ENCODE data around the gene KRTAP5-5.

The KRTAP5-5 gene

GRCh38 chr11:1667121-1667850 is 37.7 kb downstream of the KRTAP5-5 start:
- no peak overlapping the region for H3K4me2 ChIP-seq (ENCODE audit: insufficient read depth, low read length, poor library complexity, severe bottlenecking)
- H2AK5ac ChIP-seq (ENCODE audit: low read depth, low read length), result peak overlapping the region; percentile 99
- peak overlapping the region; percentile 19 for H3K4ac ChIP-seq (ENCODE audit: low read length)
- no peak overlapping the region for H3K4me3 ChIP-seq (ENCODE audit: low read length in 2 of 2)
- peak overlapping the region; percentile 46 for H2BK15ac ChIP-seq (ENCODE audit: low read length)
- peaks cover 0 to 11% of the 10 kb centered on the region in 2 donors for H3K4me1 ChIP-seq (ENCODE audit: control insufficient read depth in 2 of 2, insufficient read depth in 1 of 2, low read depth in 1 of 2, low read length in 2 of 2)
- WGBS, 2 donors (ENCODE audit: extremely low coverage in 2 of 2, insufficient read length in 2 of 2, insufficient replicate concordance in 1 of 2), result no CpG with 5 or more reads among the region's 24 CpGs
- H4K8ac ChIP-seq (ENCODE audit: low read depth, low read length), result no peak overlapping the region
- H3K79me1 ChIP-seq (ENCODE audit: low read depth, low read length), result no peaks in the 10 kb centered on the region
- H3K9me3 ChIP-seq (replicated peaks in 1 of 2; ENCODE audit: control insufficient read depth in 2 of 2, insufficient read depth in 1 of 2, low read depth in 1 of 2, low read length in 2 of 2), result no peaks in the 10 kb centered on the region
- peak overlapping the region; percentile 47 for H2BK12ac ChIP-seq (ENCODE audit: low read length)
- H2BK120ac ChIP-seq (ENCODE audit: low read depth, low read length), result peak overlapping the region; percentile 14
- no peaks in the 10 kb centered on the region for H3K36me3 ChIP-seq (replicated peaks in 1 of 2; ENCODE audit: control insufficient read depth in 2 of 2, insufficient read depth in 2 of 2, low read length in 2 of 2)
- H3K27me3 ChIP-seq (ENCODE audit: control insufficient read depth in 3 of 3, insufficient read depth in 3 of 3, low read depth in 1 of 3, low read length in 3 of 3), result peaks cover 0 to 29% (median 0%) of the 10 kb centered on the region in 3 experiments
- H2BK5ac ChIP-seq (ENCODE audit: low read length), result peak overlapping the region; percentile 67
- H3K18ac ChIP-seq (ENCODE audit: low read length), result peak overlapping the region; percentile 94
- no peak overlapping the region for H4K91ac ChIP-seq (ENCODE audit: low read depth, low read length, poor library complexity)
- DNase-seq (ENCODE audit: low spot score), result no peak
- no peak overlapping the region for H2AFZ ChIP-seq (ENCODE audit: low read length)
- peak overlapping the region; percentile 95 for H3K14ac ChIP-seq (ENCODE audit: low read length)
- H3K23ac ChIP-seq (ENCODE audit: low read depth, low read length, poor library complexity), result peak overlapping the region; percentile 8
- no peak overlapping the region for H3K27ac ChIP-seq (replicated peaks; ENCODE audit: low read length)
- no peak overlapping the region for H3K9ac ChIP-seq (ENCODE audit: low read depth, low read length, poor library complexity)

DNA sequence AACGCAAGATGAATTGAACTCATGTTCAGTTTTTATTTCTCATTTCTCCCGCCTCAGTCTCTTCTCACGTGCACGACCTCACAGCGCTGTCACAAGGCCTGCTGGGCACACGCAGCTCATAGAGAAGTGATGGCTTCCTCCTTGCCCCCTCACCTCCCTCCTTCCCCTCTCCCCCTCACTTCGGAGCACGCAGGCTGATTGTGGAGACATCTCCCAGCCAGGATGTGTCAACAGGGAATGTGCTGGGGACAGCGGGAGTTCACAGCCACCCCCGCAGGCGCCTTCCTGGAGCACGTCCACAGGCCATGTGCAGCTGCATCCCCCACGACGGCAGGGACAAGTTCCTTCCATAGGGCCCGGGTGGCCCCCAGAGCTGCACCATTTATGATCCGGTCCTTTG is 38.3 kb downstream of the KRTAP5-5 start:
- H3K79me1 ChIP-seq (ENCODE audit: low read depth, low read length), result no peaks in the 10 kb centered on the region
- H2AK5ac ChIP-seq (ENCODE audit: low read depth, low read length), result peak overlapping the region; percentile 99
- H4K8ac ChIP-seq (ENCODE audit: low read depth, low read length), result no peak overlapping the region
- no peak overlapping the region for H3K4me3 ChIP-seq (ENCODE audit: low read length in 2 of 2)
- H2BK12ac ChIP-seq (ENCODE audit: low read length), result no peak overlapping the region
- no peaks in the 10 kb centered on the region for H3K36me3 ChIP-seq (replicated peaks in 1 of 2; ENCODE audit: control insufficient read depth in 2 of 2, insufficient read depth in 2 of 2, low read length in 2 of 2)
- no peak overlapping the region for H2BK120ac ChIP-seq (ENCODE audit: low read depth, low read length)
- H2BK5ac ChIP-seq (ENCODE audit: low read length), result peak overlapping the region; percentile 67
- H3K14ac ChIP-seq (ENCODE audit: low read length), result no peak overlapping the region
- peaks cover 0 to 11% of the 10 kb centered on the region in 2 donors for H3K4me1 ChIP-seq (ENCODE audit: control insufficient read depth in 2 of 2, insufficient read depth in 1 of 2, low read depth in 1 of 2, low read length in 2 of 2)
- no peak overlapping the region for H3K9ac ChIP-seq (ENCODE audit: low read depth, low read length, poor library complexity)
- H3K27ac ChIP-seq (replicated peaks; ENCODE audit: low read length), result no peak overlapping the region
- no peak overlapping the region for H4K91ac ChIP-seq (ENCODE audit: low read depth, low read length, poor library complexity)
- H3K4ac ChIP-seq (ENCODE audit: low read length), result peak overlapping the region; percentile 19
- H3K27me3 ChIP-seq (ENCODE audit: control insufficient read depth in 3 of 3, insufficient read depth in 3 of 3, low read depth in 1 of 3, low read length in 3 of 3), result peaks cover 0 to 30% (median 0%) of the 10 kb centered on the region in 3 experiments
- H2BK15ac ChIP-seq (ENCODE audit: low read length), result peak overlapping the region; percentile 46
- H3K18ac ChIP-seq (ENCODE audit: low read length), result peak overlapping the region; percentile 69
- no peak overlapping the region for H3K4me2 ChIP-seq (ENCODE audit: insufficient read depth, low read length, poor library complexity, severe bottlenecking)
- H2AFZ ChIP-seq (ENCODE audit: low read length), result no peak overlapping the region
- WGBS, 2 donors (ENCODE audit: extremely low coverage in 2 of 2, insufficient read length in 2 of 2, insufficient replicate concordance in 1 of 2), result no CpG with 5 or more reads among the region's 16 CpGs
- H3K23ac ChIP-seq (ENCODE audit: low read depth, low read length, poor library complexity), result no peak overlapping the region
- no peaks in the 10 kb centered on the region for H3K9me3 ChIP-seq (replicated peaks in 1 of 2; ENCODE audit: control insufficient read depth in 2 of 2, insufficient read depth in 1 of 2, low read depth in 1 of 2, low read length in 2 of 2)
- no peak for DNase-seq (ENCODE audit: low spot score)

DNA sequence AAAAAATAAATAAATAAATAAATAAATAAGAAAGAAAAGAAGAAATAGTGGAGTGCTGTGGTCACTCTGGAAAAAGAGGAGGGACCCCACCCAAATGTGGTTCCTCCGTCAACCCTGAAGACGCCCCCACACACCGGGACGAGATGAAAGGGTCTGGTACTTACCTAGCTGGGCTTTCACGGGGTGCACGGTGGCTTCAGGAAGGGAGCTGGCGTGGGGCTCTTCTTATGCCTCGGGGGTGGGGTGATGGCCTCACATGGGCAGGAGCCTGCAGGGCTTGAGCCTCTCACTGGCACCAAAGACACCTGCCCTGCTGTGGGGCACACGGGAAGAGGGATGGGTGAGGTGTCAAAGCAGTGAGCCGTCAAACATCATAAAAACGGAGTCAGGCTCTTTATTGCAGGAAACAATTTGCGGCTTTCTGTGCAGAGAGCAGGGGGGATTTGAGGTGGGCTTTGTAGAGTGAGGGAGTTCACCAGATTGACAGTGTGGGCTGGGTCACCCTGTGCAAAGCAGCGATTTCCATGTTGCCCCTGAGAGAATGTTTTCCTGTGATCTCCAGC is 39.4 kb downstream of the KRTAP5-5 start:
- H3K23ac ChIP-seq (ENCODE audit: low read depth, low read length, poor library complexity), result no peak overlapping the region
- no peak overlapping the region for H4K8ac ChIP-seq (ENCODE audit: low read depth, low read length)
- peak overlapping the region; percentile 76 for H2BK15ac ChIP-seq (ENCODE audit: low read length)
- H4K91ac ChIP-seq (ENCODE audit: low read depth, low read length, poor library complexity), result no peak overlapping the region
- no peak overlapping the region for H2BK5ac ChIP-seq (ENCODE audit: low read length)
- no peaks in the 10 kb centered on the region for H3K9me3 ChIP-seq (replicated peaks in 1 of 2; ENCODE audit: control insufficient read depth in 2 of 2, insufficient read depth in 1 of 2, low read depth in 1 of 2, low read length in 2 of 2)
- no peak overlapping the region for H3K9ac ChIP-seq (ENCODE audit: low read depth, low read length, poor library complexity)
- no peak overlapping the region for H3K27ac ChIP-seq (replicated peaks; ENCODE audit: low read length)
- peaks cover 0 to 36% (median 0%) of the 10 kb centered on the region in 3 experiments for H3K27me3 ChIP-seq (ENCODE audit: control insufficient read depth in 3 of 3, insufficient read depth in 3 of 3, low read depth in 1 of 3, low read length in 3 of 3)
- H3K4ac ChIP-seq (ENCODE audit: low read length), result no peak overlapping the region
- no peak for DNase-seq (ENCODE audit: low spot score)
- no peaks in the 10 kb centered on the region for H3K79me1 ChIP-seq (ENCODE audit: low read depth, low read length)
- H2BK12ac ChIP-seq (ENCODE audit: low read length), result no peak overlapping the region
- H3K4me3 ChIP-seq (ENCODE audit: low read length in 2 of 2), result no peak overlapping the region
- H2AFZ ChIP-seq (ENCODE audit: low read length), result no peak overlapping the region
- WGBS, 2 donors (ENCODE audit: extremely low coverage in 2 of 2, insufficient read length in 2 of 2, insufficient replicate concordance in 1 of 2), result no CpG with 5 or more reads among the region's 13 CpGs
- peak overlapping the region; percentile 44 for H3K18ac ChIP-seq (ENCODE audit: low read length)
- peaks cover 0 to 11% of the 10 kb centered on the region in 2 donors for H3K4me1 ChIP-seq (ENCODE audit: control insufficient read depth in 2 of 2, insufficient read depth in 1 of 2, low read depth in 1 of 2, low read length in 2 of 2)
- H3K36me3 ChIP-seq (replicated peaks in 1 of 2; ENCODE audit: control insufficient read depth in 2 of 2, insufficient read depth in 2 of 2, low read length in 2 of 2), result no peaks in the 10 kb centered on the region
- H3K4me2 ChIP-seq (ENCODE audit: insufficient read depth, low read length, poor library complexity, severe bottlenecking), result no peak overlapping the region
- no peak overlapping the region for H2BK120ac ChIP-seq (ENCODE audit: low read depth, low read length)
- H2AK5ac ChIP-seq (ENCODE audit: low read depth, low read length), result peak overlapping the region; percentile 53
- H3K14ac ChIP-seq (ENCODE audit: low read length), result no peak overlapping the region

GRCh38 chr11:1669546-1670218 is 40.1 kb downstream of the KRTAP5-5 start:
- Histone ChIP-seq H2BK5ac (ENCODE audit: low read length) (no peak overlapping the region), H3K23ac (ENCODE audit: low read depth, low read length, poor library complexity) (no peak overlapping the region), H3K18ac (ENCODE audit: low read length) (peak overlapping the region; percentile 3), H2AK5ac (ENCODE audit: low read depth, low read length) (peak overlapping the region; percentile 2), H3K4me2 (ENCODE audit: insufficient read depth, low read length, poor library complexity, severe bottlenecking) (no peak overlapping the region), H2BK15ac (ENCODE audit: low read length) (no peak overlapping the region), H3K4ac (ENCODE audit: low read length) (no peak overlapping the region), H3K14ac (ENCODE audit: low read length) (no peak overlapping the region), H4K91ac (ENCODE audit: low read depth, low read length, poor library complexity) (no peak overlapping the region), H3K36me3 (replicated peaks in 1 of 2; ENCODE audit: control insufficient read depth in 2 of 2, insufficient read depth in 2 of 2, low read length in 2 of 2) (no peaks in the 10 kb centered on the region), H3K27ac (replicated peaks; ENCODE audit: low read length) (no peak overlapping the region), H2AFZ (ENCODE audit: low read length) (no peak overlapping the region), H3K9ac (ENCODE audit: low read depth, low read length, poor library complexity) (no peak overlapping the region), H3K27me3 (ENCODE audit: control insufficient read depth in 3 of 3, insufficient read depth in 3 of 3, low read depth in 1 of 3, low read length in 3 of 3) (peaks cover 0 to 43% (median 0%) of the 10 kb centered on the region in 3 experiments), H3K9me3 (replicated peaks in 1 of 2; ENCODE audit: control insufficient read depth in 2 of 2, insufficient read depth in 1 of 2, low read depth in 1 of 2, low read length in 2 of 2) (no peaks in the 10 kb centered on the region), H3K4me1 (ENCODE audit: control insufficient read depth in 2 of 2, insufficient read depth in 1 of 2, low read depth in 1 of 2, low read length in 2 of 2) (peaks cover 0 to 16% of the 10 kb centered on the region in 2 donors), H4K8ac (ENCODE audit: low read depth, low read length) (no peak overlapping the region), H3K4me3 (ENCODE audit: low read length in 2 of 2) (no peak overlapping the region), H2BK120ac (ENCODE audit: low read depth, low read length) (no peak overlapping the region), H2BK12ac (ENCODE audit: low read length) (no peak overlapping the region), H3K79me1 (ENCODE audit: low read depth, low read length) (no peaks in the 10 kb centered on the region)
- no CpG with 5 or more reads among the region's 21 CpGs for WGBS, 2 donors (ENCODE audit: extremely low coverage in 2 of 2, insufficient read length in 2 of 2, insufficient replicate concordance in 1 of 2)
- no peak for DNase-seq (ENCODE audit: low spot score)
